Brain microvascular endothelial cell (primary cell): ENCODE measurements around the gene PIWIL4.

ENCODE experiments used
- DNase-seq: peaks from one replicate; pipeline ENCODE4 v3.0.0-alpha.2; 2020
- H3K27ac ChIP-seq: fragments of 250-450 bp; sonication (Bioruptor Pico); 2 replicates; pipeline ENCODE4 v1.5.1; 2020; ENCODE audit warnings: mild to moderate bottlenecking, moderate library complexity
- H3K27me3 ChIP-seq: fragments of 250-450 bp; sonication (Bioruptor Pico); replicated peaks from 2 replicates; pipeline ENCODE4 v1.5.1; 2020; ENCODE audit warnings: mild to moderate bottlenecking
- H3K36me3 ChIP-seq: fragments of 250-450 bp; sonication (Bioruptor Pico); replicated peaks from 2 replicates; pipeline ENCODE4 v1.5.1; 2020; ENCODE audit warnings: mild to moderate bottlenecking
- H3K4me3 ChIP-seq: 2 replicates; pipeline ENCODE4 v1.5.1; 2011; ENCODE audit warnings: low read depth, mild to moderate bottlenecking, control low read depth, low read length, moderate library complexity
- in situ Hi-C: cut with HindIII; loops from 2 replicates; pipeline ENCODE4 v1.10.0; 2017; ENCODE audit warnings: low sequenced_read_pairs, low pct_ligation_motif_present
- TF ChIP-seq, protein P1 (sequence below): IDR thresholded peaks from 2 replicates; pipeline ENCODE4 v1.5.1; 2011; ENCODE audit warnings: low read depth, mild to moderate bottlenecking, moderate library complexity, low read length, control low read depth, inconsistent platforms; ENCODE audit errors: missing control alignments

Gene PIWIL4

DNA sequence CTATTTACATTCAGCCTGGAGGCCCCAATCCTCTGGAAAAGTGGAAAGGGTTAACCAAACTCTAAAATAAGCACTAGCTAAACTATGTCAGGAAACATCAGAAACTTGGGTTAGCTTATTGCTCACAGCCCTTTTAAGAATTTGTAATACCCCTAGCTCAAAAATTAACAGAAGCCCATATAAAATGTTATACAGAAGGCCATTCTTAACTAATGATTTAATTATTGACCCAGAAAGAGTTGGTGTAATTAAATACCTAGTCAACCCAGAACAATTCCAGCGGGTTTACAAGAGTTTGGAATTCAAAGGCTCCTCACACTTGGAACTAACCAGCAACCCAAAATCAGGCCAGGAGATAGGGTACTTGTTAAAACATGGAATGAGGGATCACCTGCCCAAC is 88.8 kb downstream of the PIWIL4 start:
- H3K27ac ChIP-seq: no peak overlapping the region
- in situ Hi-C loops: no loop called here
- H3K27me3 ChIP-seq: no peaks in the 10 kb centered on the region
- no peak for DNase-seq
- TF ChIP-seq, protein P1, sequence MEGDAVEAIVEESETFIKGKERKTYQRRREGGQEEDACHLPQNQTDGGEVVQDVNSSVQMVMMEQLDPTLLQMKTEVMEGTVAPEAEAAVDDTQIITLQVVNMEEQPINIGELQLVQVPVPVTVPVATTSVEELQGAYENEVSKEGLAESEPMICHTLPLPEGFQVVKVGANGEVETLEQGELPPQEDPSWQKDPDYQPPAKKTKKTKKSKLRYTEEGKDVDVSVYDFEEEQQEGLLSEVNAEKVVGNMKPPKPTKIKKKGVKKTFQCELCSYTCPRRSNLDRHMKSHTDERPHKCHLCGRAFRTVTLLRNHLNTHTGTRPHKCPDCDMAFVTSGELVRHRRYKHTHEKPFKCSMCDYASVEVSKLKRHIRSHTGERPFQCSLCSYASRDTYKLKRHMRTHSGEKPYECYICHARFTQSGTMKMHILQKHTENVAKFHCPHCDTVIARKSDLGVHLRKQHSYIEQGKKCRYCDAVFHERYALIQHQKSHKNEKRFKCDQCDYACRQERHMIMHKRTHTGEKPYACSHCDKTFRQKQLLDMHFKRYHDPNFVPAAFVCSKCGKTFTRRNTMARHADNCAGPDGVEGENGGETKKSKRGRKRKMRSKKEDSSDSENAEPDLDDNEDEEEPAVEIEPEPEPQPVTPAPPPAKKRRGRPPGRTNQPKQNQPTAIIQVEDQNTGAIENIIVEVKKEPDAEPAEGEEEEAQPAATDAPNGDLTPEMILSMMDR: no peak
- no peak overlapping the region for H3K4me3 ChIP-seq
- no peaks in the 10 kb centered on the region for H3K36me3 ChIP-seq

DNA sequence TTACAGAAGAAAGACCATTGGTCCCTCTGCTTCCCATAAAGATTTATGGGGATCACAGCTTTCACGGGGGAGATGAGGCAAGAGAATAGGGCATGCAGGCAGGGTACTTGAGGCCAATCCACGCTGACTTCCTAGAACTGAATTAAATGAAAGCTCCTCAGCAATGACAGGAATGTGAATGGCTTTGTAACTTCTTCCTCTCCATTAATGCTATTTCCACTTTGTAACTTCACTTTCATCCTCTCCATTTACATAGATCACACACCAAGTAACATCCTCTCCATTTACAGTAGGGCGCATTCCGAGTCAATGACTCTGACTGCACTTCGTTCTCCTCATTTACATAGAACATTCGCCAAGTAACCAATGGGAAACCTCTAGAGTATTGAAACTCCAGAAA is 89.8 kb downstream of the PIWIL4 start:
- Histone ChIP-seq H3K4me3 (no peak overlapping the region), H3K27ac (no peak overlapping the region), H3K36me3 (no peaks in the 10 kb centered on the region), H3K27me3 (no peaks in the 10 kb centered on the region)
- TF ChIP-seq, protein P1: no peak
- in situ Hi-C loops: no loop called here
- no peak for DNase-seq

DNA sequence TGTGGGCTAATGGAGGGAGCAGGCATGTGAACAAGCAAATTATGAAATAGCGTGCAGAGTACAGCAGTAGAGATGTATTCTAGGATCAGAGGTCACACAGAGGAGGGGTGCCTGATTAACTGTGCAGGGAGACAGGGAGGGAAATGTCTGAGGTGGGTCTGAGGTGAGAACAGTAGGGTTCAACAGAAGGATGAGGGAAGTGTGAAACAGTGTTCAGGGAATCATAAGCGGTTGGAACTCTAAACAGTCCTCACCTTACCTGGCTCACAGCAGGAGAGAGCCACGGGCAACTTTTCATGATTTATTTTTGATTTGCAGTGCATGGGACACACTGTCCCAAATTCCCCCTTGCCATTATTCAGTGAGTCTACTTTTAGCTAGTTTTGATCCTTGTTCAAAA is 90.5 kb downstream of the PIWIL4 start:
- no peak overlapping the region for H3K4me3 ChIP-seq
- H3K27me3 ChIP-seq: no peaks in the 10 kb centered on the region
- no peaks in the 10 kb centered on the region for H3K36me3 ChIP-seq
- TF ChIP-seq, protein P1: no peak
- in situ Hi-C loops: no loop called here
- DNase-seq: no peak
- H3K27ac ChIP-seq: no peak overlapping the region

GRCh38 chr11:94658386-94658785 is 91.2 kb downstream of the PIWIL4 start:
- Histone ChIP-seq H3K4me3 (no peak overlapping the region), H3K36me3 (no peaks in the 10 kb centered on the region), H3K27me3 (no peaks in the 10 kb centered on the region), H3K27ac (no peak overlapping the region)
- in situ Hi-C loops: no loop called here
- DNase-seq: no peak
- TF ChIP-seq, protein P1: no peak

- Histone ChIP-seq H3K36me3 (no peaks in the 10 kb centered on the region), H3K4me3 (no peak overlapping the region), H3K27me3 (no peaks in the 10 kb centered on the region), H3K27ac (no peak overlapping the region)
- TF ChIP-seq, protein P1: no peak
- in situ Hi-C loops: no loop called here
- no peak for DNase-seq
Observed at GRCh38 chr11:94658888-94659287, 91.7 kb downstream of the PIWIL4 start.

GRCh38 chr11:94661444-94661843 is 94.3 kb downstream of the PIWIL4 start:
- H3K36me3 ChIP-seq: no peaks in the 10 kb centered on the region
- in situ Hi-C loops: no loop called here
- TF ChIP-seq, protein P1: no peak
- H3K27me3 ChIP-seq: no peaks in the 10 kb centered on the region
- no peak overlapping the region for H3K27ac ChIP-seq
- H3K4me3 ChIP-seq: no peak overlapping the region
- DNase-seq: no peak
